NCI-H226 (cell line): ENCODE measurements around the gene SULF2.

ENCODE experiments used
- DNase-seq: peaks from one replicate; pipeline ENCODE4 v3.0.0-alpha.2; 2015

Gene SULF2

DNA sequence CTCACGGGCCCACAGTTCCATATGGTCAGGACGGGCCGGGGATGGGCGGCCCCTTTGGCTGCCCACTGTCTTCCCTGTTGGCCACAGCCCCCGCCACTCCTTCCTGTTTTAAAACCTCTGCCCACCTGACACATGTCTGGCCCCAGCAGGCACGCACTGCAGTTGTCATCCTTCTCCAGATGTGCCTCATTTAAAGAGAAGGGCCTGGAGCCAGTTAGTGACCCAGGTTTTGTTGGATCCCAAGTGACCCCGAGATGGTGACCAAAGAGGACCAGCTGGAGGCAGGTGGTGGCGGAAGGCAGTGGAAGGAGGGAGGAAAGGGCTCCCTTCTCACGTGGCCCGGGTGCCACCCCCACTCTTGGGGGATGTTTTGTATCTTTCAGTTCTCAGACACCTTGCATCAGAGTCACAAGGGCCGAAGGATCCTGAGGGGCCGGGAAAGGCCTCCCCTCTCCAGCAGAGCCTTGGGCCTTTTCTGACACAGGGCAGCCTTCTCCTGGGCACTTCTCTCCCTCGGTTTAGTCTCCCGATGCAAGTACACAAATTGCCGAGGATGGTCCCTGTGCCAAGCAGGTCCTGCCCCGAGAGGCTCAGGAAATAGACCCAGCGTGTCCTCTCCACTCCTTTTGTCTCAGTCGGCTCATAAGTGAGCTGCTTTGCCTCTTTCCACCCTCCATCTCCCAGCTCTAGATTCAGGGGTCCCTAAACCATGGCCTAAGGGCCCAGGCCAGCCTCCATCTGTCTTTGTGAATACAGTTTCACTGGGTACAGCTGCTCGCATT, 117.6 kb downstream of the SULF2 start:
- no peak for DNase-seq

DNA sequence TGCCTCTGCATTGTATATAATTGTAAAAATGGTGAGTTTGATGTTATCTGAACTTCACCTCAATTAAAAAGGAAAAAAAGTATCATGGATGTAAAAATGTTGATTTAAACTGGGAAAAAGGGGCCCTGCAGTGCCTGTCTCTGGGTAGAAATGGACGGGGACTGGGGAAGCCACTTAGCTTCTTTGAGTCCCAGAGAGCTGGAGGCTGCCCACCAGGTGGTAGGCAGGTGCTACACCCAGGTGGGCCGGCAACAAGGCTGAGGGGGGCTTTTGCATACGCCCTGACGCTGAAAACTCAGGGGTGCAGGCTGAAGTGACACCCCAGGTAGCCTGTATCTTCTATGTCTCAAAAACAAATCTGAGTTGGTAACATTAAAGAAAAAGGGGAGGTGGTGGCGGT, 118.2 kb downstream of the SULF2 start:
- DNase-seq = no peak

GRCh38 chr20:47666304-47666703, 119.0 kb downstream of the SULF2 start:
- DNase-seq = no peak

GRCh38 chr20:47665221-47665991, 119.9 kb downstream of the SULF2 start:
- DNase-seq = no peak

- DNase-seq = no peak
These were observed 120.5 kb downstream of the SULF2 start for GRCh38 chr20:47664744-47665143.

- no peak for DNase-seq
These were observed 121.2 kb downstream of the SULF2 start for GRCh38 chr20:47664068-47664437.

- peak; percentile 53 for DNase-seq
These were observed 121.8 kb downstream of the SULF2 start for GRCh38 chr20:47663354-47664067.

DNA sequence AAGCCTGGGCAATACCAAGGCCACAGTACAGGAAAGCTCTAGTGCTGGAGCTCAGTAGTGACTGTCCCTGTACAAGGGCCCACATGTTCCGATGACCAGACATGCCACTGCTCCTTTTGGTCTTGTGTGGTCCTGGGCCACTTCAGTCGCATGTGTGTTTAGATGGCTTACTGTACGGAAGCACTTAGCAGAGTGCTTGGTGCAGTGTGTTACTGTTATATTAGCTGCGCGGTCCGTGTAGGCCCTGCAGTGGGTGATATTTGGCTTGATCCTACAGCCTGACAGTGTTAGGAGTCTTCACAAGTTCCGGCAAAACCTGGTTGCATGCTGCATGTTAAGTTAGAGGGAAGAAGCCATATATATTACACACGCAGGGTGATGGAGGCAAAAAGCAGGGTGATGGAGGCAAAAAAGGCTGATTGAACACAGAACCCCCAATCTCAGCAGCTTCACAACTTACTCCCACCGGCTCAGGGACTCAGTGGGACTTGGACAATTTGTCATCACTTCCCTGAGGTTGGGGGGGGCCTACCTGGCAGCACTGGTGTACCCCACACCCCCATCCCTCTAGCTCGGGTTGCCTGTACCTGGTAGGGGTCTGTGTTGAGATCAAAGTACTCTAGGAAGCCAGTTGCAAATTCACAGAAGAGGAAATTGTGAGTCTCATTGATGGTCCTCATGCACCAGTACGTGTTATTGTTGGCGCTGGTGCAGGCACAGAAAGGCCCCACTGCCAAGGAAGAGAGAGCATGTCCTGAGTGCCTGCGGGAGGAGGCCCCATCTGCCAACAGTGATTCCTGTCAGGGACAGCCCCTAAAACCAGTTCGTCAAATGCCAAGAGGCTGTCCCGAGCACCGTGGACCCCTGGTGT, 122.6 kb downstream of the SULF2 start:
- DNase-seq = no peak

- DNase-seq = no peak
These were observed 123.6 kb downstream of the SULF2 start for GRCh38 chr20:47661714-47662113.

DNA sequence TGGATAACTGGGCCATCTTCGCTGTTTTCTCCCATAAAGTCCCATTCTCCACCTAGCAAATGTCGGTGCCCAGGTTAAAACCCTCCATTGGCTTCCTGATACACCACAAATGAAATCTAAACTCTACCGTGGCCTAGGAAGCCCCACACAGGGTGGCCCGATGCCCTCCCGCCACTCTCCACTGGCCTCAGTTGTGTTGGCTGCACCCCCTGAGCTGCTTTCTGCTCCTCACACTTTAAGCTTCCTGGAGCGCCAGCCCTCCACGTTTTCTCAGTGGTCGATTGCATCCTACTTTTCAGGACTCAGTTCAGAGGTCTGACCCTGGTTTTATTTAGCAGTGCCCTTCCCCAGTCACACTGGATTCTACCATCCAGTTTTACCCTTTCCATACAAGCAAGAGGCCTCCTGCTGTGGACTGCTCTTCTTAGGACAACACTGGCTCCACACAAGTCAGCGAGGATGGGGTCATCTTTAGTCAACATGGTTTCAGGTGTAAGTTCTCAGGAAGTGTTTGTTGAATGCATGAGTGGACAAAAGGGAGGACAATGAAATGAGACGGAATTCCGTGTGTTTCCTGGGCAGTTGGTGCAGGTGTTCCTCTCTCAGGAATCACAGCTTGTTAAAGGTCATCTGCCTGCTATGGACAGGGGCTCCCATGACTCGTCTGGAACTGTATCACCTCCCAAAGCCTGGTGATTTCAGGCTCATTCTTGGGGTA, 124.1 kb downstream of the SULF2 start:
- DNase-seq = no peak

- DNase-seq = no peak
These were observed 124.7 kb downstream of the SULF2 start for GRCh38 chr20:47660602-47660905.

GRCh38 chr20:47659904-47660601, 125.2 kb downstream of the SULF2 start:
- no peak for DNase-seq

GRCh38 chr20:47656318-47656717, 129.0 kb downstream of the SULF2 start:
- no peak for DNase-seq

GRCh38 chr20:47655635-47656034, 129.6 kb downstream of the SULF2 start:
- DNase-seq = no peak

DNA sequence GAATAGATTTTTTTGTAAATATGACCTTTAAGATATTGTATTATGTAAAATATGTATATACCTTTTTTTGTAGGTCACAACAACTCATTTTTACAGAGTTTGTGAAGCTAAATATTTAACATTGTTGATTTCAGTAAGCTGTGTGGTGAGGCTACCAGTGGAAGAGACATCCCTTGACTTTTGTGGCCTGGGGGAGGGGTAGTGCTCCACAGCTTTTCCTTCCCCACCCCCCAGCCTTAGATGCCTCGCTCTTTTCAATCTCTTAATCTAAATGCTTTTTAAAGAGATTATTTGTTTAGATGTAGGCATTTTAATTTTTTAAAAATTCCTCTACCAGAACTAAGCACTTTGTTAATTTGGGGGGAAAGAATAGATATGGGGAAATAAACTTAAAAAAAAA, 130.9 kb downstream of the SULF2 start:
- DNase-seq = no peak

DNA sequence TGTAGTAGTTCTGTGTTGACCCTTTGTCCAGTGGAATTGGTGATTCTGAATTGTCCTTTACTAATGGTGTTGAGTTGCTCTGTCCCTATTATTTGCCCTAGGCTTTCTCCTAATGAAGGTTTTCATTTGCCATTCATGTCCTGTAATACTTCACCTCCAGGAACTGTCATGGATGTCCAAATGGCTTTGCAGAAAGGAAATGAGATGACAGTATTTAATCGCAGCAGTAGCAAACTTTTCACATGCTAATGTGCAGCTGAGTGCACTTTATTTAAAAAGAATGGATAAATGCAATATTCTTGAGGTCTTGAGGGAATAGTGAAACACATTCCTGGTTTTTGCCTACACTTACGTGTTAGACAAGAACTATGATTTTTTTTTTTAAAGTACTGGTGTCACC, 131.4 kb downstream of the SULF2 start:
- no peak for DNase-seq

DNA sequence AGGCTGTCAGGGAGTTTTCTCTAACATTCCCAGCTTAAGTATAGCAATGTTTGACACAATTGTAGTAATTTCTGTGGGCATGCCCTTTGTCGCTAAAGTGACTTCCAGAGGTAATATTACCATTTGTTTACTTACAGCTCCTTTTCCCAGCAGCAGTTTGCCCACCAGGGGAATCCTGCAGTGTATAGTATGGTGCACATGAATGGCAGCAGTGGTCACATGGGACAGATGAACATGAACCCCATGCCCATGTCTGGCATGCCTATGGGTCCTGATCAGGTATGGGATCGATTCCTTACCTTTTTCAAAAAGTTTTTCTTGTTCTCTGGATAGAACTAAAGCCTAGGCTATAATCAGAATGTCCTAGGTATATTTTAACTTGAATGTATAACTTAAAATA, 132.5 kb downstream of the SULF2 start:
- no peak for DNase-seq

GRCh38 chr20:47652301-47652700, 133.0 kb downstream of the SULF2 start:
- DNase-seq = no peak

GRCh38 chr20:47648943-47649342, 136.3 kb downstream of the SULF2 start:
- no peak for DNase-seq

GRCh38 chr20:47647994-47648393, 137.3 kb downstream of the SULF2 start:
- no peak for DNase-seq

DNA sequence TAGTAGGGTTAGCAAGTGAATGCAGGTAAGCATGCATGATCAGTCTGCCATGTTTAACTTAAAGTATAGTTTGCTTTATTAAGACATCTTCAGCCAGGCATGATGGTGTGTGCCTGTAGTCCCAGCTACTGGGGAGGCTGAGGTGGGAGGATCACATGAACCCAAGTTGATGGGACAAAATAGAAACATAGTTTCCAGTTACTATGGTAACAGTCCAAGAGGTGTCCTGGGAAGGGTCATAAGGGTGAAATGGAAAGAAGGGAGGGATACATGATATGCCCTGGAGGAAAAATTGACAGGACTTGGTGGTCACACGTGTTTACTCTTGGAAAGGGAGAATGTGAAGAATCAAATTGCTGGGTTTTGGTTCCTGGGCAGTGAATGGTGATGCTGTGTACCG, 139.6 kb downstream of the SULF2 start:
- DNase-seq = no peak

- no peak for DNase-seq
These were observed 142.7 kb downstream of the SULF2 start for GRCh38 chr20:47642624-47643023.
